ENCODE measurements around the gene STOML3.

- TF ChIP-seq CTCF (IDR thresholded peaks at IDR 0.05) (no peak), TCF7L2 (IDR thresholded peaks at IDR 0.05; ENCODE audit: low read depth, low read length) (no peak), SIN3A (IDR thresholded peaks at IDR 0.05; ENCODE audit: borderline replicate concordance, insufficient read depth, low read depth, low read length) (no peak), POLR2AphosphoS5 (IDR thresholded peaks at IDR 0.05; ENCODE audit: low read depth, low read length) (no peak), REST (IDR thresholded peaks at IDR 0.05; ENCODE audit: insufficient read depth in 1 of 2, low read depth in 2 of 2, low read length in 1 of 2) (no peak)
These were observed 47.4 kb downstream of the STOML3 start for GRCh38 chr13:38943231-38943630.
